KOPT-K1 (cell line): Measurements from ENCODE around the gene NUP160.

Experiments used
- H3K27ac ChIP-seq: fragments of 200-600 bp; sonication (generic); 2 replicates; pipeline ENCODE4 v1.5.1; 2016; ENCODE audit warnings: antibody characterized with exemption, mild to moderate bottlenecking, low read depth, low read length; ENCODE audit not compliant: poor library complexity, severe bottlenecking
- H3K36me3 ChIP-seq: fragments of 200-600 bp; sonication (generic); 2 replicates; pipeline ENCODE4 v1.5.1; 2017; ENCODE audit warnings: antibody characterized with exemption, mild to moderate bottlenecking, low read length, moderate library complexity; ENCODE audit not compliant: insufficient read depth
- H3K9me3 ChIP-seq: fragments of 200-600 bp; sonication (generic); 2 replicates; pipeline ENCODE4 v1.5.1; 2017; ENCODE audit warnings: antibody characterized with exemption, low read length, mild to moderate bottlenecking; ENCODE audit not compliant: insufficient read depth, poor library complexity, severe bottlenecking

NUP160 gene

DNA sequence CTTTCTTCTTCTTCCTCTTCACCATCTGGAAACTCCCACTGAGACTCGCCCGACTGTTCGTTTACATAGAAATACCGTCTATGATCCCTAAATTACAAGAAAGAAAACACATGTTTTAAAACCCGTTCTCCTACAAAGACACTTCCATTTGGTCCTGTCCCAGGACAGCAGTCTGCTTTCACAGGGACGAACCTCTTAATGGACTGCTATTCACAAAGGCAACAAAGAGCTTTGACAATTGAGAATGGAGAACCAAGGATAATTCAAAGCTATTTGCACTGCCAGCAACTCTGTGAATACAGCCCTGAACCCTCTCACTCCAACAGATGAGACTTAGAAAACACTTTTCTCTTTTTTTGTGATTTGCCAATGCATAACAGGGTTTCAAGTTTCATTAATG is 116.7 kb downstream of the NUP160 start:
- Histone ChIP-seq H3K27ac (no peak overlapping the region), H3K36me3 (peaks cover 100% of the 10 kb centered on the region), H3K9me3 (no peaks in the 10 kb centered on the region)
